Left renal pelvis (tissue), 4 donors: ENCODE data around the gene LRRC23. TPM values are rescaled to one million over a fixed set of nuclear protein-coding genes. Genes with fewer than 3 reads are reported as not detected.
"Not testable (repeated sequence)": the region's sequence is repeated elsewhere in the genome, so short reads cannot be mapped to it uniquely, and the experiment has no call there.

Experiments
- DNase-seq, 4 donors: peaks; one replicate each; pipeline ENCODE4 v3.0.0-alpha.2; 2013; ENCODE audit warnings: low read depth in 4 of 4, low spot score in 3 of 4
- polyA plus RNA-seq, 4 donors: library from polyadenylated mRNA; unstranded; fragments of 120-200 nt; gene quantifications; one replicate each; pipeline ENCODE4 v1.2.1, GENCODE V29; 2013; ENCODE audit not compliant: insufficient read length in 4 of 4

Gene LRRC23
- polyA plus RNA-seq, 4 donors = 8.6 to 19.2 (median 16.7) TPM

GRCh38 chr12:6872073-6873048 is 32.3 kb upstream of the LRRC23 start:
- peak in 2 of 4 donors; percentile 70 to 72 for DNase-seq

GRCh38 chr12:6873094-6874014 is 31.3 kb upstream of the LRRC23 start, which contains the start of gene SPSB2:
SPSB2 (minus strand) TSS chr12:6873303; CDS start chr12:6872901, 402 bp downstream.
- peak; percentile 94 to 97 (median 96) for DNase-seq

- not testable (repeated sequence) for DNase-seq
Observed at GRCh38 chr12:6874015-6874368, 30.6 kb upstream of the LRRC23 start.

GRCh38 chr12:6879824-6880223 is 24.8 kb upstream of the LRRC23 start:
- DNase-seq = not testable (repeated sequence)

GRCh38 chr12:6883252-6883651 is 21.4 kb upstream of the LRRC23 start:
- no peak for DNase-seq

GRCh38 chr12:6883683-6884082 is 20.9 kb upstream of the LRRC23 start:
- DNase-seq = no peak

- no peak for DNase-seq
Observed at GRCh38 chr12:6884539-6884938, 20.1 kb upstream of the LRRC23 start.

GRCh38 chr12:6886206-6886999 is 18.2 kb upstream of the LRRC23 start:
- not testable (repeated sequence) for DNase-seq

- DNase-seq = no peak
Observed at GRCh38 chr12:6887460-6887859, 17.2 kb upstream of the LRRC23 start.

- no peak for DNase-seq
Observed at GRCh38 chr12:6888360-6888759, 16.3 kb upstream of the LRRC23 start.

- DNase-seq = not testable (repeated sequence)
Observed at GRCh38 chr12:6888794-6889193, 15.8 kb upstream of the LRRC23 start.

GRCh38 chr12:6889775-6890573 is 14.6 kb upstream of the LRRC23 start:
- not testable (repeated sequence) for DNase-seq

GRCh38 chr12:6890789-6891645 is 13.6 kb upstream of the LRRC23 start:
- peak; percentile 86 to 94 (median 92) for DNase-seq

- no peak for DNase-seq
Observed at GRCh38 chr12:6891646-6892001, 13.0 kb upstream of the LRRC23 start.

- DNase-seq = not testable (repeated sequence)
Observed at GRCh38 chr12:6892683-6893082, 11.9 kb upstream of the LRRC23 start.

- DNase-seq = no peak
Observed at GRCh38 chr12:6894321-6894720, 10.3 kb upstream of the LRRC23 start.

GRCh38 chr12:6896846-6897435 is 7.7 kb upstream of the LRRC23 start:
- DNase-seq = no peak

- DNase-seq = no peak
Observed at GRCh38 chr12:6899427-6899826, 5.2 kb upstream of the LRRC23 start.
